Measurements from ENCODE around the gene SACM1L. TPM values are rescaled to one million over a fixed set of nuclear protein-coding genes. Genes with fewer than 3 reads are reported as not detected.

SACM1L gene
- total and polyA plus RNA-seq, 2 of the 8 experiments (the other 6 are each of a cell fraction or from before 2014, with no cell fraction given): 20.1 to 61.0 TPM

DNA sequence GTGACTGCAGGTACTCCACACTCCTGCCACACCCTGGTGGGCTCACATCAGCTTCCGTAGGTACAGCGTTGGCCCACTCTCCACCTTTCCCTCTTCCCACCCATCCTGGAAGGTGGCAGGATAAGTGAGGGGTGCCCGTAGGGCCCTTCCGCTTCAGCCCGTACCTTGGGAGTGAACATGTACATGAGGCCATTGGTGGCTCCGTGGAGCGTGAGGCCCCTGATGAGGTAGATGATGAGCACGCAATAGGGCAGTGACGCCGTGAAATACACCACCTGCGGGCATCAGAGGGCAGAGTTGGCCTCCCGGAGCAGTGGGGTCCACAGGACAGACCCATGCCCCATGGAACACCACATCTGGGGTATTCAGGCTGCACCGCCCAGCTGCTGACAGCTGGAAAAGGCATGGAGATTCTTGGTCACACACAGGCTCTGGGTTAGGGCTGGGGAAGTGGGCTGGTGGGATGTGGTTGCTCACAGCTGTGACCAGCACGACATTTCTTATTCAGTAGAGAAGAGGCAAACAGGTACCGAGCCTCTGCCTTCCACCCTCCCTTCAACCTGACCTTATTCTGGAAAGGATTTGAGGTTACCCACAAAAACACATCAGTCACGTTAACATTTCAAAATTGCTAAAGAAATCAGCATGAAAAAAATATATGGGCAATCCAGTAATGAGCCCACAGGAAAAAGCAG, 83.3 kb downstream of the SACM1L start (continued):
- TF ChIP-seq, protein P1, sequence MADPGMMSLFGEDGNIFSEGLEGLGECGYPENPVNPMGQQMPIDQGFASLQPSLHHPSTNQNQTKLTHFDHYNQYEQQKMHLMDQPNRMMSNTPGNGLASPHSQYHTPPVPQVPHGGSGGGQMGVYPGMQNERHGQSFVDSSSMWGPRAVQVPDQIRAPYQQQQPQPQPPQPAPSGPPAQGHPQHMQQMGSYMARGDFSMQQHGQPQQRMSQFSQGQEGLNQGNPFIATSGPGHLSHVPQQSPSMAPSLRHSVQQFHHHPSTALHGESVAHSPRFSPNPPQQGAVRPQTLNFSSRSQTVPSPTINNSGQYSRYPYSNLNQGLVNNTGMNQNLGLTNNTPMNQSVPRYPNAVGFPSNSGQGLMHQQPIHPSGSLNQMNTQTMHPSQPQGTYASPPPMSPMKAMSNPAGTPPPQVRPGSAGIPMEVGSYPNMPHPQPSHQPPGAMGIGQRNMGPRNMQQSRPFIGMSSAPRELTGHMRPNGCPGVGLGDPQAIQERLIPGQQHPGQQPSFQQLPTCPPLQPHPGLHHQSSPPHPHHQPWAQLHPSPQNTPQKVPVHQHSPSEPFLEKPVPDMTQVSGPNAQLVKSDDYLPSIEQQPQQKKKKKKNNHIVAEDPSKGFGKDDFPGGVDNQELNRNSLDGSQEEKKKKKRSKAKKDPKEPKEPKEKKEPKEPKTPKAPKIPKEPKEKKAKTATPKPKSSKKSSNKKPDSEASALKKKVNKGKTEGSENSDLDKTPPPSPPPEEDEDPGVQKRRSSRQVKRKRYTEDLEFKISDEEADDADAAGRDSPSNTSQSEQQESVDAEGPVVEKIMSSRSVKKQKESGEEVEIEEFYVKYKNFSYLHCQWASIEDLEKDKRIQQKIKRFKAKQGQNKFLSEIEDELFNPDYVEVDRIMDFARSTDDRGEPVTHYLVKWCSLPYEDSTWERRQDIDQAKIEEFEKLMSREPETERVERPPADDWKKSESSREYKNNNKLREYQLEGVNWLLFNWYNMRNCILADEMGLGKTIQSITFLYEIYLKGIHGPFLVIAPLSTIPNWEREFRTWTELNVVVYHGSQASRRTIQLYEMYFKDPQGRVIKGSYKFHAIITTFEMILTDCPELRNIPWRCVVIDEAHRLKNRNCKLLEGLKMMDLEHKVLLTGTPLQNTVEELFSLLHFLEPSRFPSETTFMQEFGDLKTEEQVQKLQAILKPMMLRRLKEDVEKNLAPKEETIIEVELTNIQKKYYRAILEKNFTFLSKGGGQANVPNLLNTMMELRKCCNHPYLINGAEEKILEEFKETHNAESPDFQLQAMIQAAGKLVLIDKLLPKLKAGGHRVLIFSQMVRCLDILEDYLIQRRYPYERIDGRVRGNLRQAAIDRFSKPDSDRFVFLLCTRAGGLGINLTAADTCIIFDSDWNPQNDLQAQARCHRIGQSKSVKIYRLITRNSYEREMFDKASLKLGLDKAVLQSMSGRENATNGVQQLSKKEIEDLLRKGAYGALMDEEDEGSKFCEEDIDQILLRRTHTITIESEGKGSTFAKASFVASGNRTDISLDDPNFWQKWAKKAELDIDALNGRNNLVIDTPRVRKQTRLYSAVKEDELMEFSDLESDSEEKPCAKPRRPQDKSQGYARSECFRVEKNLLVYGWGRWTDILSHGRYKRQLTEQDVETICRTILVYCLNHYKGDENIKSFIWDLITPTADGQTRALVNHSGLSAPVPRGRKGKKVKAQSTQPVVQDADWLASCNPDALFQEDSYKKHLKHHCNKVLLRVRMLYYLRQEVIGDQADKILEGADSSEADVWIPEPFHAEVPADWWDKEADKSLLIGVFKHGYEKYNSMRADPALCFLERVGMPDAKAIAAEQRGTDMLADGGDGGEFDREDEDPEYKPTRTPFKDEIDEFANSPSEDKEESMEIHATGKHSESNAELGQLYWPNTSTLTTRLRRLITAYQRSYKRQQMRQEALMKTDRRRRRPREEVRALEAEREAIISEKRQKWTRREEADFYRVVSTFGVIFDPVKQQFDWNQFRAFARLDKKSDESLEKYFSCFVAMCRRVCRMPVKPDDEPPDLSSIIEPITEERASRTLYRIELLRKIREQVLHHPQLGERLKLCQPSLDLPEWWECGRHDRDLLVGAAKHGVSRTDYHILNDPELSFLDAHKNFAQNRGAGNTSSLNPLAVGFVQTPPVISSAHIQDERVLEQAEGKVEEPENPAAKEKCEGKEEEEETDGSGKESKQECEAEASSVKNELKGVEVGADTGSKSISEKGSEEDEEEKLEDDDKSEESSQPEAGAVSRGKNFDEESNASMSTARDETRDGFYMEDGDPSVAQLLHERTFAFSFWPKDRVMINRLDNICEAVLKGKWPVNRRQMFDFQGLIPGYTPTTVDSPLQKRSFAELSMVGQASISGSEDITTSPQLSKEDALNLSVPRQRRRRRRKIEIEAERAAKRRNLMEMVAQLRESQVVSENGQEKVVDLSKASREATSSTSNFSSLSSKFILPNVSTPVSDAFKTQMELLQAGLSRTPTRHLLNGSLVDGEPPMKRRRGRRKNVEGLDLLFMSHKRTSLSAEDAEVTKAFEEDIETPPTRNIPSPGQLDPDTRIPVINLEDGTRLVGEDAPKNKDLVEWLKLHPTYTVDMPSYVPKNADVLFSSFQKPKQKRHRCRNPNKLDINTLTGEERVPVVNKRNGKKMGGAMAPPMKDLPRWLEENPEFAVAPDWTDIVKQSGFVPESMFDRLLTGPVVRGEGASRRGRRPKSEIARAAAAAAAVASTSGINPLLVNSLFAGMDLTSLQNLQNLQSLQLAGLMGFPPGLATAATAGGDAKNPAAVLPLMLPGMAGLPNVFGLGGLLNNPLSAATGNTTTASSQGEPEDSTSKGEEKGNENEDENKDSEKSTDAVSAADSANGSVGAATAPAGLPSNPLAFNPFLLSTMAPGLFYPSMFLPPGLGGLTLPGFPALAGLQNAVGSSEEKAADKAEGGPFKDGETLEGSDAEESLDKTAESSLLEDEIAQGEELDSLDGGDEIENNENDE (IDR thresholded peaks at IDR 0.05; ENCODE audit: insufficient replicate concordance, low read length): no peak
- TF ChIP-seq RFX5 (IDR thresholded peaks at IDR 0.05; ENCODE audit: borderline replicate concordance, low read depth, low read length): no peak
- no peak for TF ChIP-seq SIN3A (conservative IDR thresholded peaks at IDR 0.05 in 1 of 2, IDR thresholded peaks at IDR 0.05 in 1 of 2; ENCODE audit: low read depth in 1 of 2, low read length in 2 of 2)
- no peak for TF ChIP-seq TEAD4 (IDR thresholded peaks at IDR 0.05; ENCODE audit: low read depth, low read length)
- no peak for TF ChIP-seq ATF2 (IDR thresholded peaks at IDR 0.05; ENCODE audit: low read length)
- TF ChIP-seq CTBP2 (IDR thresholded peaks at IDR 0.05; ENCODE audit: borderline replicate concordance, insufficient read depth, insufficient read length, low read length): no peak
- TF ChIP-seq RXRA (IDR thresholded peaks at IDR 0.05; ENCODE audit: insufficient read depth, low read depth, low read length): no peak
- no peak for TF ChIP-seq BCL11A (IDR thresholded peaks at IDR 0.05; ENCODE audit: low read depth in 2 of 2, low read length in 2 of 2)

Data from H1 (cell line).